Ovary (tissue), 9 donors: ENCODE results near the gene TMPRSS4. TPM values are rescaled to one million over a fixed set of nuclear protein-coding genes. Genes with fewer than 3 reads are reported as not detected.

ENCODE experiments used
- DNase-seq, 5 donors: peaks; one replicate each; pipeline ENCODE4 v3.0.0-alpha.2; 2019 to 2020
- H3K27ac ChIP-seq, 2 donors: fragments of 200-600 bp; one replicate each; pipeline versions ENCODE4 v1.5.1 to v1.8.0; 2019 to 2022
- H3K27me3 ChIP-seq: fragments of 200-600 bp; one replicate; pipeline ENCODE4 v1.8.0; 2022
- H3K36me3 ChIP-seq: fragments of 200-600 bp; sonication (generic); one replicate; pipeline ENCODE4 v1.5.1; 2019
- H3K4me1 ChIP-seq: one replicate; pipeline ENCODE4 v1.8.1; 2013; ENCODE audit warnings: mild to moderate bottlenecking, moderate library complexity; ENCODE audit not compliant: insufficient read depth
- H3K4me3 ChIP-seq: fragments of 200-600 bp; sonication (generic); one replicate; pipeline ENCODE4 v1.5.1; 2017
- H3K9me3 ChIP-seq, 2 donors: fragments of 200-600 bp in 1 of 2; sonication (generic) in 1 of 2; one replicate each; pipeline versions ENCODE4 v1.5.1 to v1.8.1; 2013 to 2019; ENCODE audit warnings: mild to moderate bottlenecking in 1 of 2, moderate library complexity in 1 of 2
- EP300 ChIP-seq: sonication (generic); formaldehyde crosslinking; IDR thresholded peaks from one replicate; pipeline ENCODE4 v1.6.1; 2017; ENCODE audit warnings: antibody characterized with exemption
- POLR2A ChIP-seq: fragments of 450-650 bp; IDR thresholded peaks from one replicate; pipeline ENCODE4 v1.6.1; 2017; ENCODE audit warnings: antibody characterized with exemption, mild to moderate bottlenecking, moderate library complexity
- WGBS, 3 donors: extraction: QIAGEN DNeasy Blood & Tissue Kit in 1 of 3; methylation state at CpG; one replicate each; pipeline versions ENCODE4 v1.1.5 to v1.1.7; 2013 to 2017; 5-methylcytosine and 5-hydroxymethylcytosine counted together
- intact Hi-C, 4 donors: fragments of 100-400 bp; cut with DNase I; formaldehyde crosslinking; loops; one replicate each; pipeline versions ENCODE4 v1.11.0 to v1.15.1; 2022 to 2023
- polyA plus RNA-seq, 2 donors: library from polyadenylated mRNA; stranded (reverse); fragments of 200-250 nt in 1 of 2; fragments of 350-450 nt in 1 of 2; fragmentation: Illumina TruSeq in 1 of 2; extraction: RNeasy Lipid Tissue Mini Kit (QIAGEN cat#74804) in 1 of 2; gene quantifications; one replicate each; pipeline ENCODE4 v1.2.3, GENCODE V29; 2013 to 2014
- total RNA-seq, 7 donors: library from RNA; depleted of rRNA in 2 of 7; stranded (reverse); fragments of >200 nt in 2 of 7; fragmentation: NEBNext Ultra II Directional in 3 of 7; extraction: Animal tissue kit (Norgen Biotek cat#: 25700) in 3 of 7; gene quantifications; one replicate each; pipeline versions ENCODE4 v1.1.0 to v1.2.4, GENCODE V29; 2016 to 2023
- TF ChIP-seq, protein P1 (sequence below), 3 donors: fragments of 450-650 bp in 2 of 3; fragments of 200-600 bp in 1 of 3; IDR thresholded peaks; one replicate each; pipeline versions ENCODE4 v1.5.1 to v1.8.0; 2016 to 2022; ENCODE audit warnings: antibody characterized with exemption in 3 of 3, mild to moderate bottlenecking in 1 of 3
- donor health status: DM: no; HTN: no; CAD: no; lungs with moderate emphysema.
- donor health status: DM: no; HTN: no; CAD: no.
- donor health status: Bipolar disorder and iron deficiency.
- donor health status: DM: yes; HTN: yes; CAD: no.
- donor health status: DM: no; HTN: no; CAD: no.
- donor health status: DM: yes; HTN: yes; CAD: no.

The TMPRSS4 gene
- total and polyA plus RNA-seq, 9 donors: 0.20 to 2.3 (median 0.85) TPM; not detected in 5

DNA sequence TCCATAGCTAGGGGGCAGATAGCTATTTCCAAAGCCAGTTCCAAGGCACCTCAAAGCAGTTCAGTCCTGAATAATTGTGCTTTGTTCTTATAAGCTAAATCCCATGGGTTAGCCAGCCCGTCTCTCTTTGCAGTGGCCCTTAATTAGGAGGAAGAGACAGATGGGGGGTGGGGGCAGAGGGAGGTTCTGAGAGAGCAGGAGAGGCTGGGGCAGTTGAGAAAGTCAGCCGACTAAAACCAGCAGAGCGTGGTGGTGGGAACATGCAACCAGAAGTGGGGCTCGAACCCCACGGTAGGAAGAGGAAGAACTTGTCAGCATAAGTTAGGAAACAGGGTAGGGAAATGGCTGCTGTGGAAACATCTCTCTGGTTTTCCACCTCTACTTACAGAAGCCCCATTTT lies 86.6 kb downstream of the TMPRSS4 start:
- H3K4me1 ChIP-seq: no peaks in the 10 kb centered on the region
- intact Hi-C loops: no loop called here
- no peaks in the 10 kb centered on the region for H3K36me3 ChIP-seq
- no peak for TF ChIP-seq POLR2A
- TF ChIP-seq EP300: no peak
- TF ChIP-seq, protein P1, sequence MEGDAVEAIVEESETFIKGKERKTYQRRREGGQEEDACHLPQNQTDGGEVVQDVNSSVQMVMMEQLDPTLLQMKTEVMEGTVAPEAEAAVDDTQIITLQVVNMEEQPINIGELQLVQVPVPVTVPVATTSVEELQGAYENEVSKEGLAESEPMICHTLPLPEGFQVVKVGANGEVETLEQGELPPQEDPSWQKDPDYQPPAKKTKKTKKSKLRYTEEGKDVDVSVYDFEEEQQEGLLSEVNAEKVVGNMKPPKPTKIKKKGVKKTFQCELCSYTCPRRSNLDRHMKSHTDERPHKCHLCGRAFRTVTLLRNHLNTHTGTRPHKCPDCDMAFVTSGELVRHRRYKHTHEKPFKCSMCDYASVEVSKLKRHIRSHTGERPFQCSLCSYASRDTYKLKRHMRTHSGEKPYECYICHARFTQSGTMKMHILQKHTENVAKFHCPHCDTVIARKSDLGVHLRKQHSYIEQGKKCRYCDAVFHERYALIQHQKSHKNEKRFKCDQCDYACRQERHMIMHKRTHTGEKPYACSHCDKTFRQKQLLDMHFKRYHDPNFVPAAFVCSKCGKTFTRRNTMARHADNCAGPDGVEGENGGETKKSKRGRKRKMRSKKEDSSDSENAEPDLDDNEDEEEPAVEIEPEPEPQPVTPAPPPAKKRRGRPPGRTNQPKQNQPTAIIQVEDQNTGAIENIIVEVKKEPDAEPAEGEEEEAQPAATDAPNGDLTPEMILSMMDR (IDR thresholded peaks at IDR 0.05): no peak
- no peak overlapping the region for H3K4me3 ChIP-seq
- DNase-seq: no peak
- H3K9me3 ChIP-seq: no peaks in the 10 kb centered on the region
- H3K27ac ChIP-seq: no peak overlapping the region
- WGBS, 3 donors: 65 to 78% (median 67%) methylated on average over 5 of the region's 5 CpGs
- H3K27me3 ChIP-seq: no peaks in the 10 kb centered on the region

GRCh38 chr11:118164885-118165284 lies 88.0 kb downstream of the TMPRSS4 start:
- Histone ChIP-seq H3K9me3 (no peaks in the 10 kb centered on the region), H3K4me3 (no peak overlapping the region), H3K27me3 (no peaks in the 10 kb centered on the region), H3K27ac (no peak overlapping the region), H3K36me3 (no peaks in the 10 kb centered on the region), H3K4me1 (no peaks in the 10 kb centered on the region)
- DNase-seq: no peak
- 56 to 76% (median 64%) methylated on average over 2 of the region's 2 CpGs for WGBS, 3 donors
- intact Hi-C loops: no loop called here
- TF ChIP-seq EP300 (no peak), POLR2A (no peak)
- TF ChIP-seq, protein P1 (IDR thresholded peaks at IDR 0.05): no peak

DNA sequence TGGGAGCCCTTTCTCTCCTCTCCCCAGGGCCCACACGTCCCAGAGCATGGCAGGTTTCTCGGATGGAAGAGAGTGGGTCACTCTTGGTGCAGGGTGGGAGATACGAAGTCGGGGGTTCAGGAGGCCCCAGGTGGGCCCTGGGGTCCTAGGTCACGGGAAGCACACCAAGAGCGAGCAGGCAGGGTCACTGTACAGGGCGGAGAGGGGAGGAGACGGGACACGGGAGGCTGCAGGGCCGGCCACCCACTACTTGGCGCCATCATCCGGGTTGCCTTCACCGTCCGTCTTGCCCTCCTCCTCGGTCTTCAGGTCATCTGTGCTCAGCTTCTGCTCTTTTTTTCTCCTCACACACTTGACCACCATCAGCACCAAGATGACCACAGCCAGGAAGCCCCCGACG lies 89.8 kb downstream of the TMPRSS4 start:
- Histone ChIP-seq H3K27ac (no peak overlapping the region), H3K4me1 (no peaks in the 10 kb centered on the region), H3K27me3 (no peaks in the 10 kb centered on the region), H3K36me3 (no peaks in the 10 kb centered on the region), H3K4me3 (no peak overlapping the region), H3K9me3 (no peaks in the 10 kb centered on the region)
- intact Hi-C loops: no loop called here
- no peak for DNase-seq
- 86 to 87% (median 86%) methylated on average over 15 to 17 of the region's 17 CpGs for WGBS, 3 donors
- TF ChIP-seq POLR2A (no peak), EP300 (no peak)
- TF ChIP-seq, protein P1 (IDR thresholded peaks at IDR 0.05): no peak

DNA sequence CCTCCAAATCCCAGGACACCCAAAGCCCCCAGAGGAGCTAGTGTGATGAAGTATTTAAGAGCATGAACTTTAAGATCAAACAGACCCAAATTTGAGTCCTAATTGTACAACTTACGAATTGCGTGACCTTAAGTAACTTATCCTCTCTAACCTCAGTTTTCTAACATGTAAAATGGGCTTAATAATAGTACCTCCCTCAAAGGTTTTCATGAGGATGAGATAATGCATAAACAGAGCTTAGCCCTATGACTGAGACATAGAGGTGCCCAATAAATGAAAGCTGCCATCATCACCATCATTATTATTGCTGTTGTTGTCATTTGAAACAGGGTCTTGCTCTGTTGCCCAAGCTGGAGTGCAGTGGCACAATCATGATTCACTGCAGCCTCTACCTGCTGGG lies 90.4 kb downstream of the TMPRSS4 start:
- Histone ChIP-seq H3K4me1 (no peaks in the 10 kb centered on the region), H3K27ac (no peak overlapping the region), H3K27me3 (no peaks in the 10 kb centered on the region), H3K4me3 (no peak overlapping the region), H3K9me3 (no peaks in the 10 kb centered on the region), H3K36me3 (no peaks in the 10 kb centered on the region)
- no peak for DNase-seq
- intact Hi-C loops: no loop called here
- 93 to 95% (median 94%) methylated on average over 2 of the region's 2 CpGs for WGBS, 3 donors
- TF ChIP-seq, protein P1 (IDR thresholded peaks at IDR 0.05): no peak

- Histone ChIP-seq H3K27me3 (no peaks in the 10 kb centered on the region), H3K4me1 (no peaks in the 10 kb centered on the region), H3K36me3 (no peaks in the 10 kb centered on the region), H3K4me3 (no peak overlapping the region), H3K9me3 (no peaks in the 10 kb centered on the region), H3K27ac (no peak overlapping the region)
- no peak for DNase-seq
- TF ChIP-seq EP300 (no peak), POLR2A (no peak)
- TF ChIP-seq, protein P1 (IDR thresholded peaks at IDR 0.05): no peak
- 89 to 90% (median 89%) methylated on average over 12 of the region's 12 CpGs for WGBS, 3 donors
- intact Hi-C loops: no loop called here
These were observed 91.0 kb downstream of the TMPRSS4 start for GRCh38 chr11:118167906-118168305.
